ENCODE data around the gene SCARB1. TPM values are rescaled to one million over a fixed set of nuclear protein-coding genes. Genes with fewer than 3 reads are reported as not detected.

The SCARB1 gene
- total RNA-seq, 1 donor from 2014 or later = 21.5 TPM

DNA sequence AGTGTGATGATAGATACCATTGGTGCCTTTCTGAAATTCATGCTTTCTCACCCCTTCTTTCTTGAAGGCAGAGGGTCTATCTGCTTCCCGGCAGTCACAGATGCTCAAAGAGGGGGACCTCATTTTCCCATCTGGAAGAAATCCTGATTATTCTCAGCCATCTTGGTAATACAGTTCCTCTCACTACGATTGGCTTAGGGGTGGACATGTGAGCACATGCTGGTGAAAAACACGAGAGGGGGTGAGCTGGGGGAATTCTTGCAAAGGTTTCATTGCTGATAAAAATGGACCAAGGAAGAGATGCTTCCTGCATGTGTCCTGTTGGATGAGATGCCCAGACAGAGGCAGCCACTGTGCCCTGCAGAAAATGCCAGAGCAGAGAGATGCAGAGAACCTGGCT is 13.8 kb upstream of the SCARB1 start:
- DNase-seq (ENCODE audit: low spot score, unreplicated experiment) = no peak
- TF ChIP-seq, protein P1, sequence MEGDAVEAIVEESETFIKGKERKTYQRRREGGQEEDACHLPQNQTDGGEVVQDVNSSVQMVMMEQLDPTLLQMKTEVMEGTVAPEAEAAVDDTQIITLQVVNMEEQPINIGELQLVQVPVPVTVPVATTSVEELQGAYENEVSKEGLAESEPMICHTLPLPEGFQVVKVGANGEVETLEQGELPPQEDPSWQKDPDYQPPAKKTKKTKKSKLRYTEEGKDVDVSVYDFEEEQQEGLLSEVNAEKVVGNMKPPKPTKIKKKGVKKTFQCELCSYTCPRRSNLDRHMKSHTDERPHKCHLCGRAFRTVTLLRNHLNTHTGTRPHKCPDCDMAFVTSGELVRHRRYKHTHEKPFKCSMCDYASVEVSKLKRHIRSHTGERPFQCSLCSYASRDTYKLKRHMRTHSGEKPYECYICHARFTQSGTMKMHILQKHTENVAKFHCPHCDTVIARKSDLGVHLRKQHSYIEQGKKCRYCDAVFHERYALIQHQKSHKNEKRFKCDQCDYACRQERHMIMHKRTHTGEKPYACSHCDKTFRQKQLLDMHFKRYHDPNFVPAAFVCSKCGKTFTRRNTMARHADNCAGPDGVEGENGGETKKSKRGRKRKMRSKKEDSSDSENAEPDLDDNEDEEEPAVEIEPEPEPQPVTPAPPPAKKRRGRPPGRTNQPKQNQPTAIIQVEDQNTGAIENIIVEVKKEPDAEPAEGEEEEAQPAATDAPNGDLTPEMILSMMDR (IDR thresholded peaks at IDR 0.05; ENCODE audit: unreplicated experiment) = no peak
- Mint-ChIP-seq H3K36me3 (ENCODE audit: insufficient read depth) (no peaks in the 10 kb centered on the region), H3K4me1 (ENCODE audit: low read depth) (peaks cover 15% of the 10 kb centered on the region), H3K27me3 (no peaks in the 10 kb centered on the region), H3K27ac (no peak overlapping the region), H3K9me3 (ENCODE audit: low read depth) (no peaks in the 10 kb centered on the region), H3K4me3 (ENCODE audit: low read depth) (no peak overlapping the region)

DNA sequence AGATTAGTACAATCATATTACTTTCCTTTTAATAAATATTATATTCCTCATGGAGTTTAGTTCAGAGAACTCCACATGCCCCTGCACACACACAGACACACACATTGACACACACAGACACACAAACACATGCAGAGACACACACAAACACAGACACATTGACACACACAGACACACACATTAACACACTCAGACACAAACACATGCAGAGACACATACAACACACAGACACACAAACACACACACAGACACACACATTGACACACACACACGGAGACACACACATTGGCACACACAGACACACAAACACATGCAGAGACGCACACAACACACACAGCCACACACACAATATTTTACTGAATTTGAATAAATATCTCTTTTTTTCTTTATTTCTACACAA is 12.5 kb upstream of the SCARB1 start:
- DNase-seq (ENCODE audit: low spot score, unreplicated experiment) = no peak
- TF ChIP-seq, protein P1 (IDR thresholded peaks at IDR 0.05; ENCODE audit: unreplicated experiment) = no peak
- Mint-ChIP-seq H3K9me3 (ENCODE audit: low read depth) (no peaks in the 10 kb centered on the region), H3K36me3 (ENCODE audit: insufficient read depth) (no peaks in the 10 kb centered on the region), H3K27ac (peak overlapping the region; percentile 34), H3K4me3 (ENCODE audit: low read depth) (no peak overlapping the region), H3K27me3 (peaks cover 5% of the 10 kb centered on the region), H3K4me1 (ENCODE audit: low read depth) (peaks cover 18% of the 10 kb centered on the region)

DNA sequence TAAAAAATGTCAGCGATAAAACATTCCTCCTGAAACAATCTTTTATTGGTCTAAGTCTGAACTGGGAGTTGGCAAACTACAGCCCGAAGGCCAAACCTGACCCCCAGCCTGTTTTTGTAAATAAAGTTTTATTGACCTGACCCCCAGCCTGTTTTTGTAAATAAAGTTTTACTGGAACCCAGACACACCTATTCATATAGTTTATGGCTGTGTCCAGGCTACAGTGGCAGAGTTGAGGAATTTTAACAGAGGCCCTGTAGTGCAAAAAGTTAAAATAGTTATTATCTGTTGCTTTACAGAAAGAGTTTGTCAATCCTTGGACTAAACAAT is 12.1 kb upstream of the SCARB1 start:
- Mint-ChIP-seq H3K27me3 (peaks cover 6% of the 10 kb centered on the region), H3K4me3 (ENCODE audit: low read depth) (no peak overlapping the region), H3K27ac (no peak overlapping the region), H3K36me3 (ENCODE audit: insufficient read depth) (no peaks in the 10 kb centered on the region), H3K9me3 (ENCODE audit: low read depth) (no peaks in the 10 kb centered on the region), H3K4me1 (ENCODE audit: low read depth) (peaks cover 18% of the 10 kb centered on the region)
- TF ChIP-seq, protein P1 (IDR thresholded peaks at IDR 0.05; ENCODE audit: unreplicated experiment) = no peak
- DNase-seq (ENCODE audit: low spot score, unreplicated experiment) = no peak

DNA sequence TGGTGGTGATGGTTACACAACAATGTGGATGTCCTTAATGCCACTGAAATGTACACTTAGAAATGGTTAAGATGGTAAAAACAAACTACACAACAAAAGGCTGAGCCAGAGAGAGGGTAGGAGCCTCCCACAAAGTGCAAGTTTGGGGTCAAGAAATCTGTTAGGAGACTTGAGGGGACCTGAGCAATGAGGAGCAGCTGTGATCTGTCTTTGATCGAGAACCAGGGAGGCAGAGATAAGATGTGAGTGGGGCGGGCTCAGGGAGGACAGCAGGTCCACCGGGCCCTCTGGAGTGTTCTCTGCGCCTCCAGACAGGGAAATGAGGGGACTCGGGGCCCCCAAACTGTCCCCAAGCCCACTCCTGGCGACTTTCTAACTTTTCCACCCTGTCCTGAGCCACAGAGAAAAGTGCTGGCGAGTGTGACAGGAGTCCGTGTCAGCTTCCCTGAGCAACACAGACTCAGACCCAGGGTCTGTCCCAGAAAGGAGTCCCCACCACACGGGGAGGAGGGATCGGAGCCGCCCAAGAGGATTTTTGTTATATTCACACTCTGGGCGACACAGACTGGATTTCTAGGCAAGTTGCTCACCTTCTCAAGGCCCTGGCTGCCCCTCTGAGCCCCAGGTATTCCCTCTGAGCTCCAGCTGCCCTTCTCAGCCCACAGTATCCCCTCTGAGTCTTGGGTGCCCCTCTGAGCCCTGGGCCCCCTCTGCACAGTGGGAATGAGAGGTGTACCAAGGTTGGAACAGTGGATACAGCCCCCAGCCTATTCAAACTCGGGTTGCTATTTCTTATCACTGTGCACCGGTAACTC is 11.5 kb upstream of the SCARB1 start:
- H3K4me1 Mint-ChIP-seq (ENCODE audit: low read depth) = peaks cover 18% of the 10 kb centered on the region
- peak overlapping the region; percentile 38 for H3K27ac Mint-ChIP-seq
- H3K27me3 Mint-ChIP-seq = peaks cover 6% of the 10 kb centered on the region
- no peaks in the 10 kb centered on the region for H3K36me3 Mint-ChIP-seq (ENCODE audit: insufficient read depth)
- DNase-seq (ENCODE audit: low spot score, unreplicated experiment) = no peak
- H3K4me3 Mint-ChIP-seq (ENCODE audit: low read depth) = no peak overlapping the region
- no peaks in the 10 kb centered on the region for H3K9me3 Mint-ChIP-seq (ENCODE audit: low read depth)
- TF ChIP-seq, protein P1 (IDR thresholded peaks at IDR 0.05; ENCODE audit: unreplicated experiment) = no peak

DNA sequence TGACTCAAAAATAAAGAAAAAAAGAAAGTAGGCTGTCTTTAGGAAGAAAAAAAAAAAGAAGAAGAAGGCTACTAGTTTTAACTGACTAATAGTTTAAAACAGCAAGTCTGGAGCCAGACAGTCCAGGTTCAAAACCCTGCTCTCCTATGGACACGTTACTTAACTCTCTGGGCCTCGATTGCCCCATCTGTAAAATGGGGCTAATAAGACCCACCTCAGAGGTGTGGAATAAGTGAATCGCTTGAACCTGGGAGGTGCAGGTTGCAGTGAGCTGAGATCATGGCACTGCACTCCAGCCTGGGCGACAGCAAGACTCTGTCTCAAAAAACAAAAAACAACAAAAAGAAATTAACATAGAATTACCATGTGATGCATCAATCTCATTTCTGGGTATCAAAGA is 10.5 kb upstream of the SCARB1 start:
- TF ChIP-seq, protein P1 (IDR thresholded peaks at IDR 0.05; ENCODE audit: unreplicated experiment) = no peak
- peaks cover 18% of the 10 kb centered on the region for H3K4me1 Mint-ChIP-seq (ENCODE audit: low read depth)
- no peaks in the 10 kb centered on the region for H3K36me3 Mint-ChIP-seq (ENCODE audit: insufficient read depth)
- peaks cover 9% of the 10 kb centered on the region for H3K27me3 Mint-ChIP-seq
- no peak overlapping the region for H3K4me3 Mint-ChIP-seq (ENCODE audit: low read depth)
- no peak for DNase-seq (ENCODE audit: low spot score, unreplicated experiment)
- no peaks in the 10 kb centered on the region for H3K9me3 Mint-ChIP-seq (ENCODE audit: low read depth)
- no peak overlapping the region for H3K27ac Mint-ChIP-seq

Data from progenitor cell of endocrine pancreas (in vitro differentiated cells).